ENCODE results near the gene DGKD. TPM values are rescaled to one million over a fixed set of nuclear protein-coding genes. Genes with fewer than 3 reads are reported as not detected.

The DGKD gene
- total RNA-seq, 2 experiments from 2014 or later, result 147 to 156 TPM

DNA sequence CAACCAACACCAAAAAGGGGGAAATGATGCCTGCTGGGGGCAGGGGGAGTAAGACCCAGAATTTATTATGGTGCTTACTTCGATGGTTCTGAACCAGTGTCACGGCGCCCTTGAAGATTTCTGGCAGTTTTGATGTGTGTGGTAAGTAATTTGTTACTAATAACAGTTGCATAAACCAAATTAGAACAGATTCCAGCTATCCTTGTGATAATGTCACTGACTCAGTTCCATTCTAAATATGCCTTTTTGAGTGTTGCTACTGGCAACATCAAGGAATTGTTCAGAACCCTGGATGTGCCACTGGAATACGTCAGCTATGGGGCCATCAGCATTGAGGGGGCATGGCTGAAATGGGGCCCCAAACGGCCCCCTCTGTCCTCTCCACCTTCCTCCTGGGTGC, 35.0 kb upstream of the DGKD start:
- Mint-ChIP-seq H3K9me3 (no peaks in the 10 kb centered on the region), H3K27me3 (no peaks in the 10 kb centered on the region), H3K27ac (no peak overlapping the region), H3K4me3 (no peak overlapping the region), H3K36me3 (ENCODE audit: low read depth) (no peaks in the 10 kb centered on the region), H3K4me1 (ENCODE audit: low read depth) (peaks cover 11% of the 10 kb centered on the region)
- ChIA-PET POLR2A (no interaction called here), CTCF (no interaction called here)
- no peaks in the 10 kb centered on the region for H3K36me3 ChIP-seq (ENCODE audit: insufficient read depth, low read length)
- no peaks in the 10 kb centered on the region for H3K27me3 ChIP-seq (ENCODE audit: control insufficient read depth in 1 of 2, insufficient read depth in 2 of 2, low read length in 2 of 2)
- no peak overlapping the region for H3K4me3 ChIP-seq (ENCODE audit: low read length)
- H3K9me3 ChIP-seq (ENCODE audit: control insufficient read depth in 1 of 2, insufficient read depth in 1 of 2, low read length in 2 of 2), result no peaks in the 10 kb centered on the region
- intact Hi-C loops (cut with DNase I, micrococcal nuclease), result no loop called here
- TF ChIP-seq, protein P1, sequence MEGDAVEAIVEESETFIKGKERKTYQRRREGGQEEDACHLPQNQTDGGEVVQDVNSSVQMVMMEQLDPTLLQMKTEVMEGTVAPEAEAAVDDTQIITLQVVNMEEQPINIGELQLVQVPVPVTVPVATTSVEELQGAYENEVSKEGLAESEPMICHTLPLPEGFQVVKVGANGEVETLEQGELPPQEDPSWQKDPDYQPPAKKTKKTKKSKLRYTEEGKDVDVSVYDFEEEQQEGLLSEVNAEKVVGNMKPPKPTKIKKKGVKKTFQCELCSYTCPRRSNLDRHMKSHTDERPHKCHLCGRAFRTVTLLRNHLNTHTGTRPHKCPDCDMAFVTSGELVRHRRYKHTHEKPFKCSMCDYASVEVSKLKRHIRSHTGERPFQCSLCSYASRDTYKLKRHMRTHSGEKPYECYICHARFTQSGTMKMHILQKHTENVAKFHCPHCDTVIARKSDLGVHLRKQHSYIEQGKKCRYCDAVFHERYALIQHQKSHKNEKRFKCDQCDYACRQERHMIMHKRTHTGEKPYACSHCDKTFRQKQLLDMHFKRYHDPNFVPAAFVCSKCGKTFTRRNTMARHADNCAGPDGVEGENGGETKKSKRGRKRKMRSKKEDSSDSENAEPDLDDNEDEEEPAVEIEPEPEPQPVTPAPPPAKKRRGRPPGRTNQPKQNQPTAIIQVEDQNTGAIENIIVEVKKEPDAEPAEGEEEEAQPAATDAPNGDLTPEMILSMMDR (IDR thresholded peaks at IDR 0.05), result no peak
- no peak overlapping the region for H3K27ac ChIP-seq (ENCODE audit: low read depth in 1 of 2, low read length in 2 of 2)
- ATAC-seq (ENCODE audit: poor library complexity) (no peak), DNase-seq (no peak)
- H3K4me1 ChIP-seq (ENCODE audit: insufficient read depth, low read length), result peaks cover 9% of the 10 kb centered on the region

DNA sequence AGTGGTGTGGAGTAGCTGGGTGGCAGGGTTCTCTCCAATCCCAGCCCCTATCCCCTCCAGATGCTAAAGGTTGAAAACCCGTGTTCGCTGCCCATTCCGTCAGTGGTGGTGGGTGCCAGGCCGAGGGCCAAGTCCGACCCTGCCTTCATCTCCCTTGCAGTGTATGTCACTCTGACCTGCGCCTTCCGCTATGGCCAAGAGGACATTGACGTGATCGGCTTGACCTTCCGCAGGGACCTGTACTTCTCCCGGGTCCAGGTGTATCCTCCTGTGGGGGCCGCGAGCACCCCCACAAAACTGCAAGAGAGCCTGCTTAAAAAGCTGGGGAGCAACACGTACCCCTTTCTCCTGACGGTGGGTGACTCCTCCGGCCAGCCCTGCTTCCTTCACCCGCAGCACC, 33.8 kb upstream of the DGKD start:
- no peaks in the 10 kb centered on the region for H3K36me3 ChIP-seq (ENCODE audit: insufficient read depth, low read length)
- no peaks in the 10 kb centered on the region for H3K27me3 ChIP-seq (ENCODE audit: control insufficient read depth in 1 of 2, insufficient read depth in 2 of 2, low read length in 2 of 2)
- Mint-ChIP-seq H3K27ac (no peak overlapping the region), H3K9me3 (no peaks in the 10 kb centered on the region), H3K27me3 (no peaks in the 10 kb centered on the region), H3K4me1 (ENCODE audit: low read depth) (peaks cover 14% of the 10 kb centered on the region), H3K36me3 (ENCODE audit: low read depth) (no peaks in the 10 kb centered on the region), H3K4me3 (no peak overlapping the region)
- no peak for ATAC-seq (ENCODE audit: poor library complexity)
- DNase-seq, result no peak
- no peak overlapping the region for H3K27ac ChIP-seq (ENCODE audit: low read depth in 1 of 2, low read length in 2 of 2)
- TF ChIP-seq, protein P1 (IDR thresholded peaks at IDR 0.05), result no peak
- intact Hi-C loops (cut with DNase I, micrococcal nuclease), result no loop called here
- ChIA-PET CTCF (no interaction called here), POLR2A (interaction anchor here (0.6 to 1.0 kb wide), 2 partner anchors 53 to 865 kb away, joined by 3 to 4 read pairs; no protein-coding TSS in a partner anchor)
- H3K4me1 ChIP-seq (ENCODE audit: insufficient read depth, low read length), result peaks cover 9% of the 10 kb centered on the region
- H3K9me3 ChIP-seq (ENCODE audit: control insufficient read depth in 1 of 2, insufficient read depth in 1 of 2, low read length in 2 of 2), result no peaks in the 10 kb centered on the region
- no peak overlapping the region for H3K4me3 ChIP-seq (ENCODE audit: low read length)

DNA sequence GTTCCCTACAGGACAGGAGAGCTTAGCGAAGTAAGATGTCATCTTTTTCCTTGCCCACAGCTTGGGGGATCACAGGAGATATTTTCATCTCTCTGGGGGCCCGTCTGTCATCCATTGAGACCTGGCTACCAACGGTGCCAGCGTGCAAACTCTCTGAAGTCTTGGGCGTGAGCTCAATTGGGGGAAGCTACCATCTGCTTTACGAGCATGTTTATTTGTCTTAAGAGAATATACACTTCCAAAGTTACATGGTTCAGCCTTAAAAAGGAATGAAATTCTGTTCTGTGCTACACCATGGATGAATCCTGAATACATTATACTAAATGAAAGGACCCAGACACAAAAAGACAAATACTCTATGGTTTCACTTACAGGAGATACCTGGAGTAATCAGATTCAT, 33.1 kb upstream of the DGKD start:
- H3K9me3 ChIP-seq (ENCODE audit: control insufficient read depth in 1 of 2, insufficient read depth in 1 of 2, low read length in 2 of 2), result no peaks in the 10 kb centered on the region
- H3K27me3 Mint-ChIP-seq, result no peaks in the 10 kb centered on the region
- H3K27me3 ChIP-seq (ENCODE audit: control insufficient read depth in 1 of 2, insufficient read depth in 2 of 2, low read length in 2 of 2), result no peaks in the 10 kb centered on the region
- no peak overlapping the region for H3K27ac ChIP-seq (ENCODE audit: low read depth in 1 of 2, low read length in 2 of 2)
- intact Hi-C loops (cut with DNase I, micrococcal nuclease), result no loop called here
- no peaks in the 10 kb centered on the region for H3K9me3 Mint-ChIP-seq
- POLR2A ChIA-PET, result interaction anchor here (0.6 to 2.9 kb wide), 3 partner anchors 10 to 864 kb away, joined by 3 to 9 read pairs (median 4); no protein-coding TSS in a partner anchor
- no peak for DNase-seq
- peaks cover 15% of the 10 kb centered on the region for H3K4me1 Mint-ChIP-seq (ENCODE audit: low read depth)
- H3K4me3 ChIP-seq (ENCODE audit: low read length), result no peak overlapping the region
- ATAC-seq (ENCODE audit: poor library complexity), result no peak
- no peaks in the 10 kb centered on the region for H3K36me3 ChIP-seq (ENCODE audit: insufficient read depth, low read length)
- H3K4me3 Mint-ChIP-seq, result no peak overlapping the region
- H3K27ac Mint-ChIP-seq, result no peak overlapping the region
- H3K36me3 Mint-ChIP-seq (ENCODE audit: low read depth), result no peaks in the 10 kb centered on the region
- CTCF ChIA-PET, result interaction anchor here (0.7 kb wide), 1 partner anchor 33 kb away, joined by 4 read pairs; no protein-coding TSS in a partner anchor
- peaks cover 9% of the 10 kb centered on the region for H3K4me1 ChIP-seq (ENCODE audit: insufficient read depth, low read length)
- TF ChIP-seq, protein P1 (IDR thresholded peaks at IDR 0.05), result no peak

Measured in CD4-positive, alpha-beta T cell (primary cell).